Measurements from ENCODE around the gene NAV2.

DNA sequence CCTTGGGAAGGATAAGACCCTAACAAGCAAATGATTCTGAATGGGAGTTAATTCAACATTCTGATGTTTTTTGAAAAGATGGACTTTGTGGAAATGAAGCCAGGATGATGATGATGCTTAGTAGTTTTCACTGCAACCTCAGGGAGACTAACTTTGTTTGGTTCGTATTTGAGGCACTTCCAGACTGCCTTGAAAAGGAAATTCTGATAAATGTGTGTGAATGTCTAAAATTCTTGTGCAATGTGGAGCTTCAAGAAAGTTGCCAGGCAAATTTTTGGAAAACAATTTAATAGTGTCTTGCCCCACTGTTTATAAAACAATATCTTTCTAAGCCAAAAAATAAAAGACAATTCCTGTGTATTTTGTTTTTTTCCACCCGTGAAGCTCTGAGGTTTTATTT is 11.2 kb upstream of the NAV2 start:
- TF ChIP-seq, protein P1, sequence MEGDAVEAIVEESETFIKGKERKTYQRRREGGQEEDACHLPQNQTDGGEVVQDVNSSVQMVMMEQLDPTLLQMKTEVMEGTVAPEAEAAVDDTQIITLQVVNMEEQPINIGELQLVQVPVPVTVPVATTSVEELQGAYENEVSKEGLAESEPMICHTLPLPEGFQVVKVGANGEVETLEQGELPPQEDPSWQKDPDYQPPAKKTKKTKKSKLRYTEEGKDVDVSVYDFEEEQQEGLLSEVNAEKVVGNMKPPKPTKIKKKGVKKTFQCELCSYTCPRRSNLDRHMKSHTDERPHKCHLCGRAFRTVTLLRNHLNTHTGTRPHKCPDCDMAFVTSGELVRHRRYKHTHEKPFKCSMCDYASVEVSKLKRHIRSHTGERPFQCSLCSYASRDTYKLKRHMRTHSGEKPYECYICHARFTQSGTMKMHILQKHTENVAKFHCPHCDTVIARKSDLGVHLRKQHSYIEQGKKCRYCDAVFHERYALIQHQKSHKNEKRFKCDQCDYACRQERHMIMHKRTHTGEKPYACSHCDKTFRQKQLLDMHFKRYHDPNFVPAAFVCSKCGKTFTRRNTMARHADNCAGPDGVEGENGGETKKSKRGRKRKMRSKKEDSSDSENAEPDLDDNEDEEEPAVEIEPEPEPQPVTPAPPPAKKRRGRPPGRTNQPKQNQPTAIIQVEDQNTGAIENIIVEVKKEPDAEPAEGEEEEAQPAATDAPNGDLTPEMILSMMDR (IDR thresholded peaks at IDR 0.05), result no peak
- TF ChIP-seq POLR2A (IDR thresholded peaks at IDR 0.05), result no peak
